Measurements from ENCODE around the gene DAGLA.

The DAGLA gene

DNA sequence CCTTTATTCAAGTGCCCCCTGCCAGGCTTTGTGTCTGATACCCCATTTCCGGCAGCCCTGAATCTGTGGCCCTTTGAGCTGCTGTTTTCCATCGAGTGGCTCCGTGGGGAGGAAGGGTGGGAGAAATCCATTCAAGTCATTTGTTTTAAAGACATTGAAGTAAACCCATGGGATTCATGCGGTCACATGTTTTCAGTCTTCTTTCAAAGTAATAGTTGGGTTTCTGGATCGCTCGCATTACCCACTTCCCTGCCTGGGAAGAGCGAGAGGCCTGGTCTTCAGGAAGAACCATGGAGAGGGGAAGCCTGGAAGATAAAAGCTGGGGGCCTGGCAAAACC, 14.4 kb downstream of the DAGLA start:
- no peak for DNase-seq (ENCODE audit: low read depth, low spot score)
- TF ChIP-seq CTCF (IDR thresholded peaks at IDR 0.05; ENCODE audit: insufficient read depth, low read length, missing control alignments) = no peak
- H3K4me3 ChIP-seq (ENCODE audit: low read depth, low read length) = no peak overlapping the region
- POLR2A ChIA-PET = interaction anchor here (1.1 kb wide), 1 partner anchor 31 kb away, joined by 3 read pairs; no protein-coding TSS in a partner anchor
- CTCF ChIA-PET = interaction anchor here (0.8 to 1.9 kb wide), 8 partner anchors 9 to 55 kb away, joined by 3 to 9 read pairs (median 4); partner anchors contain the start of gene DAGLA

DNA sequence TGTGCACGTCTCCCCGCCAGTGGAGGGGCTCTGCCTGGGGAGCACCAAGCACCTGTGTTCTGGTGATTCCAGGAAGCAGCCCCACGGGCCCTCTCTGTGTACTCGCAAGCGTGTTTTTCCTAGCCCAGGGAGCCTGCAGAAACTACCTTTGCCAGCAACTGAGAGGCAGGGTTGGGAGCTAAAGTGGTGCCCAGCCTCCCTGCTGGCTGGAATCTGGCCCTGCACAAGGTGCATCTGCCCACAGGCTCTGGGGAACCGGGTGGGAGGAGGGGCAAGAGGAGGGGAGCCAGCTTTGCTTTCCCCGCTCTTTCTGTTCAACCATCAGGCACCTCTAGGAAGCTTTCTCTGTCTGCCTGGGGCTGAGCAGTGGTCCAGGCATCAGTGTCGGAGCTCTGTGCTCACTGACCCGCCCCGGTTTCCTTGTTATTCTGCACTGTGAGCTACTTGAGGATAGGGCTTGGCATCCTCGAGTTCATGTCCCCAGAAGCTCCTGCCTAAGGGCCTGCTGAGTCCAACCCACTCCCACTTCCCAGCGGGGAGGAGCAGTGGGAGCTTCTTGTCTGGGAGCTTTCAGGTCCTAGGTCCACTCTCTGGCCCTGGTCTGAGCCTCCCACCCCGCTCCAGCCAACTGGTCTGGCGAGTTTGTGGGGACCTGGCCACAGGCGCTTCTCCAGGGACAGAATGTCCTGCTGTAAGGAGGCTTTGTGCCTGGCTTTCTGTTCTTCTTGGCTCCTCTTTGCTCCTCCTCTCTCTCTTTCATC, 14.9 kb downstream of the DAGLA start:
- no peak for DNase-seq (ENCODE audit: low read depth, low spot score)
- POLR2A ChIA-PET = no interaction called here
- H3K4me3 ChIP-seq (ENCODE audit: low read depth, low read length) = no peak overlapping the region
- TF ChIP-seq CTCF (IDR thresholded peaks at IDR 0.05; ENCODE audit: insufficient read depth, low read length, missing control alignments) = peak; percentile 38
- CTCF ChIA-PET = interaction anchor here (0.8 to 1.9 kb wide), 6 partner anchors 10 to 52 kb away, joined by 3 to 9 read pairs (median 4); partner anchors contain the start of gene DAGLA

GRCh38 chr11:61695917-61696316, 15.7 kb downstream of the DAGLA start:
- ChIA-PET POLR2A (no interaction called here), CTCF (interaction anchor here (1.4 to 1.5 kb wide), 2 partner anchors 11 to 15 kb away, joined by 3 to 7 read pairs; partner anchors contain the start of gene DAGLA)
- H3K4me3 ChIP-seq (ENCODE audit: low read depth, low read length) = peak overlapping the region; percentile 18; the same call in 1 of the 2 replicates
- peak; percentile 28 for DNase-seq (ENCODE audit: low read depth, low spot score)
- peak; percentile 17 for TF ChIP-seq CTCF (IDR thresholded peaks at IDR 0.05; ENCODE audit: insufficient read depth, low read length, missing control alignments)

DNA sequence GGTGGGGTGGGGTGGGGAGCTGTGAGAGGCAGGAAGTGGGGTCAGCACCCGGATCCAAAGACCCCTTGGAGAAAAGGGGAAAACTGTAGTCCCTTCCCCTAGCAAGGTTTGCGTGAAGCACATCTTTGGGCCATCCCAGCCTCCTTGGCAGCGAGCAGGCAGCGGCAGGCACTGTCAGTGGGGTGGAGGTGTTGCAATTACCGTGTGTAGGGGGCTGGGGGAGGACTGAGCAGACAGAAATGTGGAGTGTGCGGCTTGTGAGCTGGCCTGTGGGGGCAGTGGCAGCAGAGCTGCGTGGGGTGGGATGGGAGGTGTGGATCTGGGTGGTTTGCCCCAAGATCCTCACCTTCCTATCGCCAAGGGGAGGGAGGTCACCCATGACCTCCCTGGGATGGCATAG, 16.4 kb downstream of the DAGLA start:
- H3K4me3 ChIP-seq (ENCODE audit: low read depth, low read length) = no peak overlapping the region
- no peak for TF ChIP-seq CTCF (IDR thresholded peaks at IDR 0.05; ENCODE audit: insufficient read depth, low read length, missing control alignments)
- no peak for DNase-seq (ENCODE audit: low read depth, low spot score)
- CTCF ChIA-PET = interaction anchor here (1.0 to 1.3 kb wide), 2 partner anchors 13 to 37 kb away, joined by 5 to 6 read pairs; no protein-coding TSS in a partner anchor
- POLR2A ChIA-PET = interaction anchor here (1.0 kb wide), 1 partner anchor 22 kb away, joined by 3 read pairs; no protein-coding TSS in a partner anchor

- no peak for TF ChIP-seq CTCF (IDR thresholded peaks at IDR 0.05; ENCODE audit: insufficient read depth, low read length, missing control alignments)
- DNase-seq (ENCODE audit: low read depth, low spot score) = no peak
- no peak overlapping the region for H3K4me3 ChIP-seq (ENCODE audit: low read depth, low read length)
- CTCF ChIA-PET = interaction anchor here (0.8 to 1.7 kb wide), 4 partner anchors 14 to 251 kb away, joined by 3 to 6 read pairs (median 5); no protein-coding TSS in a partner anchor
- POLR2A ChIA-PET = interaction anchor here (1.0 kb wide), 1 partner anchor 21 kb away, joined by 3 read pairs; no protein-coding TSS in a partner anchor
Observed at GRCh38 chr11:61697078-61697502, 16.9 kb downstream of the DAGLA start.

GRCh38 chr11:61697764-61698163, 17.6 kb downstream of the DAGLA start:
- ChIA-PET POLR2A (interaction anchor here (1.0 kb wide), 1 partner anchor 20 kb away, joined by 3 read pairs; no protein-coding TSS in a partner anchor), CTCF (interaction anchor here (0.8 to 1.8 kb wide), 5 partner anchors 13 to 252 kb away, joined by 3 to 6 read pairs (median 5); no protein-coding TSS in a partner anchor)
- H3K4me3 ChIP-seq (ENCODE audit: low read depth, low read length) = no peak overlapping the region
- no peak for TF ChIP-seq CTCF (IDR thresholded peaks at IDR 0.05; ENCODE audit: insufficient read depth, low read length, missing control alignments)
- no peak for DNase-seq (ENCODE audit: low read depth, low spot score)
